GM18526 (cell line): ENCODE results near the gene CLEC20A.

ENCODE experiments used
- POLR2A ChIP-seq: IDR thresholded peaks from 3 replicates; pipeline ENCODE4 v1.6.1; 2011; ENCODE audit not compliant: insufficient read length; ENCODE audit errors: extremely low read depth

Gene CLEC20A

DNA sequence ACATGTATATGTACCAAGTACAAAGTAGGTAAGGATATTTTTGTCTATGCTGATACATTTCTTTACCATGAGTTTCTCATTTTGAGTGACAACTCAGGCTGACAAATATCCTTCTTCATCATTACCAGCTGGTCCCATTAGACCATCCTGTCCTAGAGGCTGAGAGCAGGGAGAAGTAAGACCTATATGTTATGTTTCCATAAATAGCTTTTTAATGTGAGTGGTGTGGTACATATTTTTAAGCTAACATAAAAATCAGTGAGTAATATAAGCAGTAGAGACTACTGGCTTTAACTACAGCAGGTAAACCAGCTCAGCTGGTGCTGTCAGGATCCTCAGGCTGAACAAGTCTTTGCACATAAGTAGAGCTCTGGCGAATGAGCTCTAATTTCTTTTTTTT, 62.4 kb downstream of the CLEC20A start:
- TF ChIP-seq POLR2A, result no peak
